Astrocyte (in vitro differentiated cells and primary cell): ENCODE results near the gene ZFP36L1. TPM values are rescaled to one million over a fixed set of nuclear protein-coding genes. Genes with fewer than 3 reads are reported as not detected.

Experiments used
- DNase-seq: peaks from one replicate; pipeline ENCODE4 v3.0.0-alpha.2; 2010; ENCODE audit warnings: low read depth
- FAIRE-seq: peaks from 2 replicates; lab custom pipeline; 2011; peaks lifted over from hg19 to GRCh38; lab: Jason Lieb, UNC
- H2AFZ ChIP-seq: 2 replicates; pipeline ENCODE4 v1.6.0; 2012; ENCODE audit warnings: low read depth, low read length, inconsistent platforms
- H3K27ac ChIP-seq: 2 replicates; pipeline ENCODE4 v1.5.1; 2011; ENCODE audit warnings: low read depth, low read length, inconsistent platforms
- H3K27me3 ChIP-seq: 2 replicates; pipeline ENCODE4 v1.6.0; 2011; ENCODE audit warnings: low read length, inconsistent platforms; ENCODE audit not compliant: insufficient read depth
- H3K36me3 ChIP-seq: 2 replicates; pipeline ENCODE4 v1.5.1; 2011; ENCODE audit warnings: low read length, inconsistent platforms; ENCODE audit not compliant: insufficient read depth
- H3K4me1 ChIP-seq: 2 replicates; pipeline ENCODE4 v1.5.1; 2011; ENCODE audit warnings: low read length, inconsistent platforms; ENCODE audit not compliant: insufficient read depth
- H3K4me2 ChIP-seq: 2 replicates; pipeline ENCODE4 v1.6.0; 2012; ENCODE audit warnings: low read length, inconsistent platforms
- H3K4me3 ChIP-seq: 2 replicates; pipeline ENCODE4 v1.5.1; 2011; ENCODE audit warnings: low read depth, mild to moderate bottlenecking, low read length, inconsistent platforms; ENCODE audit not compliant: insufficient read depth
- H3K79me2 ChIP-seq: 2 replicates; pipeline ENCODE4 v1.6.0; 2012; ENCODE audit warnings: mild to moderate bottlenecking, low read length, inconsistent platforms; ENCODE audit not compliant: insufficient read depth
- H3K9ac ChIP-seq: 2 replicates; pipeline ENCODE4 v1.6.0; 2012; ENCODE audit warnings: mild to moderate bottlenecking, low read length, inconsistent platforms
- H3K9me3 ChIP-seq: 2 replicates; pipeline ENCODE4 v1.5.1; 2012; ENCODE audit warnings: low read depth, mild to moderate bottlenecking, low read length, inconsistent platforms; ENCODE audit not compliant: insufficient read depth
- H4K20me1 ChIP-seq: 2 replicates; pipeline ENCODE4 v1.6.0; 2012; ENCODE audit warnings: low read length, inconsistent platforms; ENCODE audit not compliant: insufficient read depth
- H3K27ac Mint-ChIP-seq: one replicate; pipeline ENCODE4 v1.8.0; 2021; ENCODE audit warnings: mild to moderate bottlenecking, mixed read lengths; ENCODE audit not compliant: unreplicated experiment
- H3K27me3 Mint-ChIP-seq: one replicate; pipeline ENCODE4 v1.8.0; 2021; ENCODE audit warnings: low read depth, mixed read lengths; ENCODE audit not compliant: unreplicated experiment
- H3K36me3 Mint-ChIP-seq: one replicate; pipeline ENCODE4 v1.8.0; 2021; ENCODE audit warnings: low read depth, mixed read lengths; ENCODE audit not compliant: unreplicated experiment
- H3K4me1 Mint-ChIP-seq: one replicate; pipeline ENCODE4 v1.8.0; 2021; ENCODE audit warnings: low read depth, mixed read lengths; ENCODE audit not compliant: unreplicated experiment
- H3K4me3 Mint-ChIP-seq: one replicate; pipeline ENCODE4 v1.8.0; 2021; ENCODE audit warnings: mild to moderate bottlenecking, moderate library complexity, mixed read lengths; ENCODE audit not compliant: unreplicated experiment
- H3K9me3 Mint-ChIP-seq: one replicate; pipeline ENCODE4 v1.8.0; 2021; ENCODE audit warnings: mild to moderate bottlenecking, mixed read lengths; ENCODE audit not compliant: unreplicated experiment
- CTCF ChIP-seq: IDR thresholded peaks from 2 replicates; pipeline ENCODE4 v1.5.1; 2011; ENCODE audit warnings: low read depth, mild to moderate bottlenecking, inconsistent platforms, low read length, moderate library complexity; ENCODE audit not compliant: insufficient read depth
- EZH2 ChIP-seq: IDR thresholded peaks from 2 replicates; pipeline ENCODE4 v1.6.1; 2012; ENCODE audit warnings: mild to moderate bottlenecking, low read length, inconsistent platforms; ENCODE audit not compliant: insufficient read depth
- total RNA-seq: library from RNA; stranded (reverse); gene quantifications from 2 replicates; pipeline ENCODE4 v1.2.1, GENCODE V29; 2021

Gene ZFP36L1
- total RNA-seq, 1 donor from 2014 or later: 219 TPM

- peaks cover 6% of the 10 kb centered on the region for H3K9me3 Mint-ChIP-seq
- no peaks in the 10 kb centered on the region for H3K36me3 ChIP-seq
- H3K9me3 ChIP-seq: peaks cover 15% of the 10 kb centered on the region
- no peaks in the 10 kb centered on the region for H3K79me2 ChIP-seq
- H3K27me3 ChIP-seq: no peaks in the 10 kb centered on the region
- H4K20me1 ChIP-seq: no peaks in the 10 kb centered on the region
- peaks cover 35% of the 10 kb centered on the region for H3K4me1 Mint-ChIP-seq
- H3K9ac ChIP-seq: no peak overlapping the region
- no peak overlapping the region for H3K27ac ChIP-seq
- H3K36me3 Mint-ChIP-seq: no peaks in the 10 kb centered on the region
- H3K4me3 ChIP-seq: no peak overlapping the region
- no peak overlapping the region for H3K4me3 Mint-ChIP-seq
- H3K4me2 ChIP-seq: no peak overlapping the region
- DNase-seq (no peak), FAIRE-seq (no peak)
- TF ChIP-seq CTCF: no peak
- no peak overlapping the region for H2AFZ ChIP-seq
- H3K27ac Mint-ChIP-seq: peak overlapping the region; percentile 8
- H3K27me3 Mint-ChIP-seq: no peaks in the 10 kb centered on the region
- H3K4me1 ChIP-seq: peaks cover 32% of the 10 kb centered on the region
Measured at GRCh38 chr14:68777644-68778043, 15.2 kb downstream of the ZFP36L1 start.

- no peaks in the 10 kb centered on the region for H3K27me3 ChIP-seq
- Mint-ChIP-seq H3K4me1 (peaks cover 29% of the 10 kb centered on the region), H3K9me3 (peaks cover 6% of the 10 kb centered on the region), H3K36me3 (no peaks in the 10 kb centered on the region), H3K27ac (no peak overlapping the region), H3K27me3 (no peaks in the 10 kb centered on the region), H3K4me3 (no peak overlapping the region)
- FAIRE-seq (no peak), DNase-seq (no peak)
- H3K9me3 ChIP-seq: peaks cover 15% of the 10 kb centered on the region
- TF ChIP-seq EZH2: no peak
- peak; percentile 6 for TF ChIP-seq CTCF
- no peak overlapping the region for H3K9ac ChIP-seq
- H3K36me3 ChIP-seq: no peaks in the 10 kb centered on the region
- H3K4me3 ChIP-seq: no peak overlapping the region
- H3K27ac ChIP-seq: no peak overlapping the region
- peaks cover 21% of the 10 kb centered on the region for H3K4me1 ChIP-seq
- H4K20me1 ChIP-seq: no peaks in the 10 kb centered on the region
- no peaks in the 10 kb centered on the region for H3K79me2 ChIP-seq
- no peak overlapping the region for H2AFZ ChIP-seq
- no peak overlapping the region for H3K4me2 ChIP-seq
Measured at GRCh38 chr14:68775614-68776126, 17.2 kb downstream of the ZFP36L1 start.

- Histone ChIP-seq H3K9ac (no peak overlapping the region), H3K27me3 (no peaks in the 10 kb centered on the region), H3K4me1 (peaks cover 14% of the 10 kb centered on the region), H3K4me3 (no peak overlapping the region), H2AFZ (no peak overlapping the region), H3K4me2 (no peak overlapping the region), H3K9me3 (peaks cover 15% of the 10 kb centered on the region), H3K79me2 (no peaks in the 10 kb centered on the region), H3K36me3 (no peaks in the 10 kb centered on the region), H3K27ac (no peak overlapping the region), H4K20me1 (no peaks in the 10 kb centered on the region)
- Mint-ChIP-seq H3K4me3 (no peak overlapping the region), H3K27me3 (no peaks in the 10 kb centered on the region), H3K4me1 (peaks cover 22% of the 10 kb centered on the region), H3K9me3 (peaks cover 6% of the 10 kb centered on the region), H3K36me3 (no peaks in the 10 kb centered on the region), H3K27ac (peak overlapping the region; percentile 7)
- DNase-seq (no peak), FAIRE-seq (peak; percentile 23)
- TF ChIP-seq EZH2: no peak
- TF ChIP-seq CTCF: no peak
Measured at GRCh38 chr14:68774771-68775613, 17.9 kb downstream of the ZFP36L1 start.
